WERI-Rb-1 (cell line): ENCODE results near the gene KCNJ5.

ENCODE experiments used
- DNase-seq: peaks from one replicate; pipeline ENCODE4 v3.0.0-alpha.2; 2020
- H3K27ac ChIP-seq: fragments of 250-450 bp; sonication (Bioruptor Pico); 2 replicates; pipeline ENCODE4 v1.5.1; 2020; ENCODE audit warnings: mild to moderate bottlenecking, moderate library complexity
- H3K27me3 ChIP-seq: fragments of 250-450 bp; sonication (Bioruptor Pico); 2 replicates; pipeline ENCODE4 v1.5.1; 2021; ENCODE audit warnings: mild to moderate bottlenecking, low read depth, moderate library complexity; ENCODE audit not compliant: insufficient read depth, severe bottlenecking
- H3K36me3 ChIP-seq: fragments of 250-450 bp; sonication (Bioruptor Pico); 2 replicates; pipeline ENCODE4 v1.5.1; 2020; ENCODE audit warnings: mild to moderate bottlenecking, moderate library complexity
- H3K4me3 ChIP-seq: 2 replicates; pipeline ENCODE4 v1.5.1; 2011; ENCODE audit warnings: low read depth, mild to moderate bottlenecking, control low read depth, low read length
- H3K9me3 ChIP-seq: fragments of 250-450 bp; sonication (Bioruptor Pico); 2 replicates; pipeline ENCODE4 v1.5.1; 2021; ENCODE audit warnings: mild to moderate bottlenecking, moderate library complexity; ENCODE audit not compliant: severe bottlenecking
- TF ChIP-seq, protein P1 (sequence below): IDR thresholded peaks from 2 replicates; pipeline ENCODE4 v1.5.1; 2011; ENCODE audit warnings: low read depth, mild to moderate bottlenecking, control low read depth, inconsistent platforms, low read length

The KCNJ5 gene

DNA sequence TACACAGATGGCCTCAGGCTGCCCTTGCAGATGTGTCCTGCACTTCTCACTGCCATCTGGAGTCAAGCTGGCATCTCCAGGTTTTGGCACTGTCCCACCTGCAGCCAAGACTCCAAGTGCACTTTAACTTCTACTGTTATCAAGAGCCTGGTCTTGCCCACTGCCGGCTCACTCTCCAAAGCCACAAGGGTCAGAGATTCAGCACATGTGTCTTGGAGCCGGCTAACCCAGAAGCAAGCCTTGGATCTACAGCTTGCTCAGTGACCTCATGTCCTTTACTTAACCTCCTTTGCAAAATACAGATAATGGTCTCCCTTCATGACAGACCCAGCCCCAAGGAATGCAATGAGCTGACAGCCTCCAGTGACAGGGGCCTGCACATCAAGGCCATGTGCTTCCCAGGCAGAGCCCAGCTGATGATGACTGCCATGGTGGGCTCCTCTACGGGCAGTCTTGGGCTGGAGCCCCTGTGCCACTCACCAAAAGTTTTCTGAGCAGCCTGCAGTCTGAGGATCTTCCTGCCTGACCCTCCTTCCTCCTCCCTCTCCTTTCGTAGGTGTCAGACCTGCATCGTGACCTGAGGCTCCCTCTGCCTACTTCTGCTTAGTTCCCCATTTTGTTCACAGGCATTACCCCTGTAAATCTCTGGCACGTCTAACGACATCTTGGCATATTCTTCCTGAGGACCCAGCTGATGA, 42.5 kb downstream of the KCNJ5 start:
- TF ChIP-seq, protein P1, sequence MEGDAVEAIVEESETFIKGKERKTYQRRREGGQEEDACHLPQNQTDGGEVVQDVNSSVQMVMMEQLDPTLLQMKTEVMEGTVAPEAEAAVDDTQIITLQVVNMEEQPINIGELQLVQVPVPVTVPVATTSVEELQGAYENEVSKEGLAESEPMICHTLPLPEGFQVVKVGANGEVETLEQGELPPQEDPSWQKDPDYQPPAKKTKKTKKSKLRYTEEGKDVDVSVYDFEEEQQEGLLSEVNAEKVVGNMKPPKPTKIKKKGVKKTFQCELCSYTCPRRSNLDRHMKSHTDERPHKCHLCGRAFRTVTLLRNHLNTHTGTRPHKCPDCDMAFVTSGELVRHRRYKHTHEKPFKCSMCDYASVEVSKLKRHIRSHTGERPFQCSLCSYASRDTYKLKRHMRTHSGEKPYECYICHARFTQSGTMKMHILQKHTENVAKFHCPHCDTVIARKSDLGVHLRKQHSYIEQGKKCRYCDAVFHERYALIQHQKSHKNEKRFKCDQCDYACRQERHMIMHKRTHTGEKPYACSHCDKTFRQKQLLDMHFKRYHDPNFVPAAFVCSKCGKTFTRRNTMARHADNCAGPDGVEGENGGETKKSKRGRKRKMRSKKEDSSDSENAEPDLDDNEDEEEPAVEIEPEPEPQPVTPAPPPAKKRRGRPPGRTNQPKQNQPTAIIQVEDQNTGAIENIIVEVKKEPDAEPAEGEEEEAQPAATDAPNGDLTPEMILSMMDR = no peak
- H3K27me3 ChIP-seq = no peaks in the 10 kb centered on the region
- no peak overlapping the region for H3K27ac ChIP-seq
- no peak for DNase-seq
- H3K4me3 ChIP-seq = no peak overlapping the region
- no peaks in the 10 kb centered on the region for H3K9me3 ChIP-seq
- no peaks in the 10 kb centered on the region for H3K36me3 ChIP-seq

DNA sequence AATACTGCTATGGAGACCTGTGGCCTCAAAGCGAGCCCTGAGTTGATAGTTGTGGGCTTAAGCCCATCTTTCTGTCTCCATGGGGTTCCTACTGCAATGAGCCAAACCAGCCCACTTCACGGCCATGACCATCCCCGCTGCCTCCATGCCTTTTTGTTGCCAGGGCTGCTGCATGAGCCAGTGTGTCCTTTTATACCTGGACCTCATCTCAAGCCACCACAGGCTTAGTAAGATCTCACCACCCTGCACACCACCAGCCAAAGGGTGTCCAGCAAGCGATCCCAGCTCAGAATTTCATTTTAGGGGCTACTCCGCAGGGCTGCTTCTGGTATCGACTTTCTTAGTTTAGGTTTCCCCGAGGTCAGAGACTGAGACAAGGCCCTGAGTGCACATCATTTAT, 43.2 kb downstream of the KCNJ5 start:
- Histone ChIP-seq H3K4me3 (no peak overlapping the region), H3K27me3 (no peaks in the 10 kb centered on the region), H3K9me3 (no peaks in the 10 kb centered on the region), H3K36me3 (no peaks in the 10 kb centered on the region), H3K27ac (no peak overlapping the region)
- TF ChIP-seq, protein P1 = no peak
- DNase-seq = no peak

DNA sequence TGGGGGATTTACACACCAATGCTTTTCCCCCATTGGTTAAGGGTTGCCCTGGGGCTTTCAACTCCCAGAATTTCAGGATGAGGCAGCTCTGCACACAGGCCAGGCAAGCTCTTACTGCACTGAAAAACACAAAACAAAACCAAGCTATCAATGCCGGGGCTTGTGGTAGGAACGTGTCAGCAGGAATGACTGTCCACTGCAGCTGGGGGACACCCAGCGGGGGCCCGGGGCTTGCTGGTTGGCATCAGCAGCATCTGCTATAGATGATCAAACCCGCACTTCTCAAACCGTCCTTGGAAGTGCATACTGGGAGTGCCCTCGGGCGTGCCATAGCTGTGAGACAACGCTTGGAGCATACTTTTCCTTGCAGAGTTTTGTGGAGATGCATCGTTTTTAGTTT, 43.8 kb downstream of the KCNJ5 start:
- no peaks in the 10 kb centered on the region for H3K27me3 ChIP-seq
- no peaks in the 10 kb centered on the region for H3K36me3 ChIP-seq
- H3K9me3 ChIP-seq = no peaks in the 10 kb centered on the region
- DNase-seq = no peak
- H3K27ac ChIP-seq = no peak overlapping the region
- H3K4me3 ChIP-seq = no peak overlapping the region
- TF ChIP-seq, protein P1 = no peak

DNA sequence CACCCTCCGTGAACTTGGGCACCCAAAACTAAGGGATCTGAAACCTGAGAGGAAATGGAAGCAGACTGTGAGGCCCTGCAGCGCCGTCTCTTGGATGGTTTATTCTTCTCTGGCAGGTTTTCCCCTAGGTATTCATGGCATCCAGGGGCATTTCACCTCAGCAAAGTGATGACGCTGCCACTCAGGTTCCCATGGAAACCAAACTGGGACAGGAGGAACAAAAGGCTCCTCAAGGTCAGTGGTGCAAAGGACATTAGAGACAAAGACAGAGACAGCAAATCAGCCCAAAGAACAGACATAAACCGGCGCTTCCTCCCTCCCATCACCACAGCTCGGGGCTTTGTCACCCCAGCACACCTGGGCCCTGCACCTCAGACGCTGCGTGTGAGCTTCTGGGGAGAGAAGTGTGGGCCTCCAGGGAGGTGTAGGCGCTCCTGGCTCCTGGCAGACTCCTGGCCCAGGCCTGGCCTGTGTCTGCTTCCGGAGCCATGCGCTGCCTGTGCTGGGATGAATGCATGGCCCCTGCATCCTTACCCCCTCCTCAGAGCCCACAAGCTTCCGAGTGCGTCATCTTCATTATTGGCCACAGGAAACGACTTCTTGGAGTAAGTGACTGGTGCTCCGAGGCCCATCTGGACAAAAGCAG, 45.6 kb downstream of the KCNJ5 start:
- no peak for DNase-seq
- H3K36me3 ChIP-seq = no peaks in the 10 kb centered on the region
- H3K27me3 ChIP-seq = no peaks in the 10 kb centered on the region
- TF ChIP-seq, protein P1 = no peak
- no peaks in the 10 kb centered on the region for H3K9me3 ChIP-seq
- H3K4me3 ChIP-seq = no peak overlapping the region
- H3K27ac ChIP-seq = no peak overlapping the region

DNA sequence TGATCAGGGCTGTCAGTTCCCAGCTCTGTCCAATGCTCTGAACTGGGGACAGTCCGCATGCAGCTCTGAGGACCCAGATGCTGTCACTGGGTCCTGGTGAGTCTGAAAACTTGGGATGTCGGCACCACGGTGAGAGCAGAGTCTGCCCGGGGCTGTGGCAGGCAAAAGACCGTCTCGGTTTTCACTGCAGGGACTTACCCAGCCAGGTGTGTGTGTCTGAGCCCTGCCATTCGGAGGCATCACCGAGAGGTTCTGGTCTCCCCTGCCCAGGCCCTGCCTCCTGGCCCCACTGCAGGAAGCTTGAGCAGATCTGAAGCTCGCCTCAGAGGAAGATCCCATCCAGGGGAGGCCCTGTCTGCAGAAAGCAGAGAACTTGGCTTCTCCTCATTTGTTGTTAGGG, 46.3 kb downstream of the KCNJ5 start:
- Histone ChIP-seq H3K9me3 (no peaks in the 10 kb centered on the region), H3K27ac (no peak overlapping the region), H3K36me3 (no peaks in the 10 kb centered on the region), H3K4me3 (no peak overlapping the region), H3K27me3 (no peaks in the 10 kb centered on the region)
- TF ChIP-seq, protein P1 = no peak
- no peak for DNase-seq
